ENCODE data around the gene GUCY2C.

- TF ChIP-seq MTA2 (IDR thresholded peaks at IDR 0.05; ENCODE audit: low read depth), result no peak
- TF ChIP-seq TCF7 (IDR thresholded peaks at IDR 0.05; ENCODE audit: borderline replicate concordance), result no peak
- no peak for TF ChIP-seq CTCF (IDR thresholded peaks at IDR 0.05 in 2 of 3, conservative IDR thresholded peaks at IDR 0.05 in 1 of 3; ENCODE audit: control insufficient read depth in 2 of 3, extremely low read depth in 1 of 3, insufficient read depth in 1 of 3, low read depth in 3 of 3, low read length in 3 of 3)
- TF ChIP-seq REST (IDR thresholded peaks at IDR 0.05; ENCODE audit: low read depth, low read length), result no peak
- no peak for TF ChIP-seq ETV6 (conservative IDR thresholded peaks at IDR 0.05 in 1 of 2, IDR thresholded peaks at IDR 0.05 in 1 of 2; ENCODE audit: borderline replicate concordance in 1 of 2, low read depth in 1 of 2)
- TF ChIP-seq RAD51 (IDR thresholded peaks at IDR 0.05), result no peak
- TF ChIP-seq GABPA (IDR thresholded peaks at IDR 0.05; ENCODE audit: low read depth), result no peak
- TF ChIP-seq MXI1 (IDR thresholded peaks at IDR 0.05; ENCODE audit: low read depth, low read length), result no peak
- no peak for TF ChIP-seq SREBF2 (IDR thresholded peaks at IDR 0.05; ENCODE audit: low read length)
- TF ChIP-seq JUNB (IDR thresholded peaks at IDR 0.05), result no peak
- no peak for TF ChIP-seq KDM1A (IDR thresholded peaks at IDR 0.05; ENCODE audit: borderline replicate concordance)
- no peak for TF ChIP-seq STAT3 (IDR thresholded peaks at IDR 0.05; ENCODE audit: low read depth, low read length)
- no peak for TF ChIP-seq YY1 (IDR thresholded peaks at IDR 0.05; ENCODE audit: low read depth, low read length)
- no peak for TF ChIP-seq TAF1 (IDR thresholded peaks at IDR 0.05; ENCODE audit: borderline replicate concordance, low read depth, low read length)
These were observed 123.3 kb downstream of the GUCY2C start for GRCh38 chr12:14573118-14573517.

Measured in GM12878 (cell line).